HG02852 (cell line): ENCODE measurements around the gene TMEM254.
"Not testable (repeated sequence)": the region's sequence is repeated elsewhere in the genome, so short reads cannot be mapped to it uniquely, and the experiment has no call there.

Experiments used
- ATAC-seq: cut with Tn5 transposase; IDR thresholded peaks from one replicate; pipeline ENCODE4 v1.9.1; 2021; ENCODE audit warnings: mild to moderate bottlenecking, moderate library complexity; ENCODE audit not compliant: unreplicated experiment

Gene TMEM254

DNA sequence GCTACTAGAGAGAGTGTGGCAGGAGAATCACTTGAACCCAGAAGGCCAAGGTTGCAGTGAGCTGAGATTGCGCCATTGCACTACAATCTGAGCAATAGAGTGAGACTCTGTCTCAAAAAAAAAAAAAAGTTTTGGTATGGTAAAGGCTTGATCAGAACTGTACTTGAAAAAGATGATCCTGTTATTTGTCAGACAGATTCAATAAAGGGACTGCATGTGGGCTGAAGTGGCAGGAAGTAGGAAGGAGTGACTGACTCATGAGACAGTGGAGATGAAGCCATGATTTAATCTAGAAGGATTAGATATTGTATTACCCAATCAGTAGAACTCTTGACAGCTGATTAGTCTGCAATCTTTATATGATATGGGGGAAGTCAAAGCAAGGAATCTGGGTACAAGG, 2.7 kb upstream of the TMEM254 start:
- no peak for ATAC-seq

DNA sequence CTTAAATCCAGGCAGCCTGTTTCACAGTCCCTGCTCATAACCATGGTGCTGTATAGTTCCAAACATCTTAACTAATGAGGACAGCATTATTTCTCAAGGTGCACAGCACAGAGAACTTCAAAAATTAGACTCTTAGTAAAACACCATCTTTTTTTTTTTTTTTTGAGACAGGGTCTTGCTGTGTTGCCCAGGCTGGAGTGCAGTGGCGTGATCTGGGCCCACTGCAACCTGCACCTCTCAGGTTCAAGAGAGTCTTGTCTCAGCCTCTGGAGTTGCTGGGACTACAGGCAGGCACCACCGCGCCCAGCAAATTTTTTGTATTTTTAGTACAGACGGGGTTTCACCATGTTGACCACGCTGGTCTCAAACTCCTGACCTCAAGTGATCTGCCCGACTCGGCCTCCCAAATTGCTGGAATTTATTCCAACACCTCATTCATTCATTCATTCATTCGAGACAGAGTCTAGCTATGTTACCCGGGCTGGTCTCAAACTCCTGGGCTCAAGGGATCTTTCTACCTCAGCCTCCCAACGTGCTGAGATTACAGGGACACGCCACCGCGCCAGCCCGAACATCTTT, 507 bp upstream of the TMEM254 start:
- no peak for ATAC-seq

DNA sequence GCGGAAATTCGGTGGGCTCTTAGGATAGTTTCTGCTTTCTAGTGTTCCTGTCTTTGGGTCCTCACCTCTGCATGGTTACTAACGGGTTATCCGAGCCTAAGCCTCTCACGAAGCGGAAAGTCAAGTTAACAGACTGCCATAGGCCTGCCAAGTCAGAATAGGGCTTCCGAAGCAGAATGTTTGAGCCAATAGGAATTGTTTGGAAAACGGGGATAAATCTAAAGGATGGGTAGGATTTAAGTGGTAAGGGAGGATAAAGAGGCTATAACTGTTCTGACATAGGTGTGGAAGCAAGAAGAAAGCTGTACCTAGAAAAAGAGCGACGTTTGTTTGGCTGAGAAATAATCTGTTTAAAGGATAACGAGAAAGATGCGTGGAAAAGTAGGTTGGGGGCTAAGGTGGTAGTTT, 851 bp downstream of the TMEM254 start:
- no peak for ATAC-seq

DNA sequence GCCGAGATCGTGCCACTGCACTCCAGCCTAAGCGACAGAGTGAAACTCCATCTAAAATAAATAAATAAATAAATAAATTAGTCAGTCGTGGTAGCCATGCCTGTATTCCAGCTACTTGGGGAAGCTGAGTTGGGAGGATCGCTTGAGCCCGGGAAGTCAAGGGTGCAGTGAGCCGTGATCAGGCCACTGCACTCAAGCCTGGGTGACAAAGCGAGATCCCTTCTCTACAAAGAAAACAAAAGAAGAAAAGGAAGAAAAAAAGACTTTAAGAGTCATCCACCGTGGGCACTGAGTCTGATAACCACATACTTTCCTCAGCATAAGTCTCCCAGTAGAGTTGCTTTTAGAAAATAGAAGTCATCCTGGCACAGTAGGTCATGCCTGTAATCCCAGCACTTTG, 2.6 kb downstream of the TMEM254 start:
- no peak for ATAC-seq

DNA sequence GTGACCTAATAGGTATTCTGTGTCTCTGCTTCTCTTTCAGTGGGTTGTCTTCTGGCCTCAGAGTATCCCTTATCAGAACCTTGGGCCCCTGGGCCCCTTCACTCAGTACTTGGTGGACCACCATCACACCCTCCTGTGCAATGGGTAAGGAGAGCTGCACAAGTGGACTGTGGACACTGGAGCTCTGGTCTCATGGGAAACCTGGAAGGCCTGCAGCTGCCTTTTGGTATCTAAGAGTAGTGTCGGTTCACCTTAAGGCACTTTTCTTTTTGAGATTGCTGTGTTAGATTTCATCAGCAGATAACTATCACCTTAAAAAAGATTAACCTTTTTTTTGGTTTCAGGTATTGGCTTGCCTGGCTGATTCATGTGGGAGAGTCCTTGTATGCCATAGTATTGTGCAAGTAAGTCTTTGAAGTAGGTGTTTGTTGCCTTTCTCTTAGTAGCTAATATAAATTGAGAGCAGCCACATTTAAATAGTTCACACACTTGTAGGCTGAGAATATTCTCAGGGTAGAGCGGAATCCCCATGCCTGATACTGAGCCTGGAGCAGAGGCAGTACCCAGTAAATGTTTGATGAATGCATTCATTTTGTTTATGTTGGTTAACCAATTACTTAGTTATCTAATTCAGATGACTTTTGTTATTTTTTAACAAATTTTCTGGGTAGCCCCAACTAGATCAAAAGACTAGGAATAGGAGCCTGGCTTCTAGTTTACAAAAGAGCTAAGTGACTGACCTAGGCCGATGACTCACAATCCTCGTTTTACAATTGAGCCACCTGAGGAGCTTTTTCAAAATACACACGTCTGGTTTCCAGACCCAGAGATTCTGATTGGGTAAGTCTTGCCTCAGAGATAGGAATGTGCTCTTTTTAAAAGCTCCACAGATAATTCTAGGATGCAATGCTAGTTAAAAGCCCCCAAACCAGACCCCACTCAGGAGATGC, 3.6 kb downstream of the TMEM254 start:
- ATAC-seq: no peak

DNA sequence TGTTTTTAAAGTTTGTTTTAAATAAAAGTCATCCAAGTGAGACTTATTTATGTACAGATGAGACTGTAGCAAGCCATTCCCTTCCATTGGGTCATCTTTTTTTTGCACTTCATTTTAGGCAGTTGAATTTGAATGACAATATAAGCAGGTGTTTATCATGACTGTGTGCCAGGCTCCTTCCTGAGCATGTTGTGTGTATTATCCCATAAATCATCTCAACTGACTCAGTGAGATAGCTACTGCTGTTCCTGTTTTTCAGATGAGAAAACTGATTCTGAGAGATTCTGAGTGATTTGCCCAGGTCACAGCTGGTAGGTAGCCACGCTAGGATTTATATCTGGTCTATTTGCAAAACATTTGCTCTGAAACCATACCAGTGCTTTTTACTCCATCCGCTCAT, 11.7 kb downstream of the TMEM254 start:
- no peak for ATAC-seq

DNA sequence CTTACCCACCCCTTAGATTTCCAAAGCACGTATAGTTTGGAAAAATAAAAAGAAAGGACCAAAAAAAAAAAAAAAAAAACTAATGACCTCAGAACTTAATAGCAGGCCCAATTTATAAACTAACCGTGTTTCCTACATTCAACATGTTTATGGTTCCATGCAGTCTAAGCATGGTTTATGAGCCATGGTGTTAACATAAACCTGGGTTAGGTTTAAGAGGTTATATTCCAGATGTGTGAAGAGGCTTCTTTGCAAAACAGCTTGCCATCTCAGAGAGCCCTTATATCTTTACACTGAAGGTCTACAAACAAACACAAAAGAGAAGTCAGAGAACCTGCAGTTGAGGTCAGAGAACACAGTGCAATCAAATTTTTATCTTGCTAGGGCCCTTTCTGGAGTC, 15.8 kb downstream of the TMEM254 start:
- no peak for ATAC-seq

DNA sequence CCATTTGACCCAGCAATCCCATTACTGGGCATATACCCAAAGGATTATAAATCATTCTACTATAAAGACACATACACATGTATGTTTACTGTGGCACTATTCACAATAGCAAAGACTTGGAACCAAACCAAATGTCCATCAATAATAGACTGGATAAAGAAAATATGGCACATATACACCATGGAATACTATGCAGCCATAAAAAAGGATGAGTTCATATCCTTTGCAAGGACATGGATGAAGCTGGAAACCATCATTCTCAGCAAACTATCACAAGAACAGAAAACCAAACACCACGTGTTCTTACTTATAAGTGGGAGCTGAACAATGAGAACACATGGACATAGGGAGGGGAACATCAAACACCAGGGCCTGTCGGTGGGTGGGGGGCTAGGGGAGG, 19.8 kb downstream of the TMEM254 start:
- not testable (repeated sequence) for ATAC-seq

DNA sequence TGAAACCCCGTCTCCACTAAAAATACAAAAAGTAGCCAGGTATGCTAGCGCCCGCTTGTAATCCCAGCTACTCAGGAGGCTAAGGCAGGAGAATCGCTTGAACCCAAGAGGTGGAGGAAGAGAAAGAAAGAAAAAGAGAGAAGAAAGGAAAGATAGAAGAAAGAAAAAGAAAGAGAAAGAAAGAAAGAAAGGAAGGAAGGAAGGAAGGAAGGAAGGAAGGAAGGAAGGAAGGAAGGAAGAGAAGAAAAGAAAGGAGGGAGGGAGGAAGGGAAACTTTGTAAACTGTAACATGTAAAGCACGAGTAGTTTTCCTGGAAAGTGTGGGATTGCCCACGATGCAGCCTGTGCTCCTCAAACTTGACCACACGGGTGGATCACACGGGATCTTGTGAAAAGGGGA, 20.8 kb downstream of the TMEM254 start:
- ATAC-seq: not testable (repeated sequence)

DNA sequence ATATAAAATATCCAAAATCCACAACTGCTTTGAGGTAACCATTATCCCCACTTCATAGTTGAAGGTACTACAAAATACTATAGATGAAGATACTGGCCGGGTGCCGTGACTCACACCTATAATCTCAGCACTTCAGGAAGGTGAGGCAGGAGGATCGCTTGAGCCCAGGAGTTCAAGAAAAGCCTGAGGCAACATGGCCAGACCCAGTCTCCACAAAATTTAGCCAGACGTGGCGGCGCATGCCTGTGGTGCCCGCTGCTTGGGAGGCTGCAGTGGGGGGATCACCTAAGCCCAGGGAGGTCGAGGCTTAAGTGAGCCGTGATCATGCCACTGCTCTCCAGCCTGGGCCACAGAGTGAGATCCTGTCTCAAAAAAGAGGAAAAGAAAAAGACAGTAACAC, 21.7 kb downstream of the TMEM254 start:
- no peak for ATAC-seq

DNA sequence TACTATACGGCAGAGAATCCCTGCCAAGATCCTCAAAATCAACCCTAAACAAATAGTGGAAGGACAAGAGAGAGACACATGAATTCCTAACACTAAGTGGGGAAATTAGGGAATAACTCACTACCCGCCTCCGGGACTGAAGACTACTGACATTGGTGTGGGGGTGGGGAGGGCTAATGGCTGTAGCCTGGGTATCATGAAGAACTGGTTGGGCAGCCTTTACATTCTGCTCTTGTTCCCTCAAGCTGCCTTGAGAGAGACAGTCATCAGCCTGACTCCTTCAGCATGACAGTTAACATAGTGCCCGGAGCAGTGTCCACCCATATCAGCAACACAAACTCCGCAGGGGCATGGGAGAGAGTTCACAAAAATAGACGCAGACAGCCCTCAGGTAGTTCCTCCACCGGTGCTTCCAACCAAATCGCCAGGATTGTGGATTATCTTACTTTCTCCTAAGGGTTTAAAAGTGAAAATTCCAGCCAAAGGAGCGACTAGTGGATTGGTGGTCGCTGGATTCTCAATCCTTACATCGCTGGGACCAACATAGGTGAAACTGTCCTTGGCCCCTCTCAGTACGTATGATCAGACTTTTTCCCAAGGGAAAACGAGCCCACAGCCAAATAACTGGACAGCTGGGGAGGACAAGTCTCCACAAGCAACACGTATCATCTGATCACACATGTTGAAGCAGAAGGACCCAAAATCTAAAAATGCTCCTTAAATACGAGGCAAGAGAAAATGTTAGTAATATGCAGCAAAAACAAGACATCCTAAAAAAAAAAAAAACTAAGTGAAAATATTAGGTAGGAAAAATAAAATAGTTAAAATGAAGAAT, 22.6 kb downstream of the TMEM254 start:
- ATAC-seq: no peak

DNA sequence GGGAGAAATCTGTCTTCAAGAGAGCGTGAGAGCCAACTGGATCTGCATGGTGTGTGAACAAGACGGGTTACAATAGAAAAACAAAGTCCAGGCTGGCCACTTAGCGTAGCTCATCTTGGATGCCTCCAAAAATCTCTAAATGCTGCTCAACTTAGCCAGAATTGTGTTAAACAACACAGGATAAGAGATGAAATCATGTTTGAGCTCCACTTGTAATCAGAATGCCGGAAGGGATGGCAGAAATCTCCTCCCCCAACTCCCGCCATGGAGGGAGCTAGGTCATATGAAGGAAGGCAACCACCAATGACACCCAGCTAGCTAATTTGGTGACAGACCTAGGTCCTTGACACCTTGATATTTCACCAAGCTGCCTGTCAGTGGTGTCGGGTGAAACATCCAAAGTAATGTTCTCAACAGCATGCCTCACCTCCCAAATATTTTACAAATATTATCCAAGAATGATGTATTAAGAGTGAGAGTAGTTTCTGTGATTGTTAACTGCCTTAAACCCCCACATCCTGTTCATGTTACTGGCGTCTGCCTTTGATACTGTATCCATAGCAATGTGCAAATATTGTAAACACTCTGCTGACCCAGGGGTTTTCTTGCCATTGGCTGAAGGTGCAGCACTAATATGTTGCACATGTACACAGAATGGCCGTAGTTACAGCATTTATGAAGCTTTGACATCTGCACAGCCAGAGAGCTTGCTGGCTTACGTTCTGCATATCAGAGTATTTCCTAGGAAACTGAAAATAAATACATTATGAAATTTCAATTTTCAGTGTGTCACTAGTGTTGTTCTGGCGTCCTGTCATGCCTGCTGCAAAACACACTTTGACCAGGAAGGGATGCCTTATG, 25.8 kb downstream of the TMEM254 start:
- peak; percentile 69 for ATAC-seq

DNA sequence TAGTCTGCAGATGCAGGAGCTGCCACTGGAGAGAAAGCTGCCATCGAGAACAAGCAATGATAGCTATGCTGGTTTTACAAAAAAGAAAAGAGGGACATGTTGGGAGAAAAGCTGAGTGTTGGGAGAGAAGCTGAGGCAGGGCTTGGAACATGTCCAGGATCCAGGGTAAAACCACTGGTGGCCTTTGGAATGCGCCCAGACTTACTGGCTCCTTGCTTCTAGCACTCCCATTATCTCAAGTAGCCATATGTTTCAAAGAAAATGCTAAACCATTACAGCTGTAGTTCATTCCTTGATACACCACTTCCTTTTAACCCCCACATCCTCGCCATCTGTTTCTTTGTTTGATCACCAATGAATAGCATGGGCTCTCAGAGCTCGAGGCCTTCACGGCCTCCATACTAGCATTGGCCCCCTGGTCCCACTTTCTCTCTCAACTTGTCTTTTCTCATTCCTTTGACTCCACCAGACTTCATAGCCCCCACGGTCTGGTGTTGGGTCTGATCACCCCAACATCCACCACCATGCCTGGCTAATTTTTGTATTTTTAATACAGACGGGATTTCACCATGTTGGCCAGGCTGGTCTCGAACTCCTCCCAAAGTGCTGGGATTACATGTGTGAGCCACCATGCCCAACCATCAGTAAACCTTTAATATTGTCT, 30.2 kb downstream of the TMEM254 start:
- no peak for ATAC-seq

DNA sequence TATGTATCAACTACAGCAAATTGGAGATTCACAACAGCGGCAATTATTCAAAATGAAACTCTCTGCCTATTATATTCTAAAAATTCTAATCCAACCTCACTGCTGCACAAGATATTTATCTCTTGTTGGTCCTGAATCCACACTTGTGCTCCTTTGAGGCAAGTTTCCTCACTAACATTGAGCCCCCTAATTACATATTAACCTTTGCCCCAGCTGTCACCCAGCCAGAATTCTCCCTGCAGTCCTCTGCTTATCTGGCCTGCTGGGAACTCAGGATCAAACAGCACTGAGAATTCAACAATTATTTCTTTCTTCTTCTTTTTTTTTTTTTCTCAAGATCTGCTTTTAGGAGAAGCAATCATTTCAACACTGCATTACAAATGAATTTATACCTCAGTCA, 32.5 kb downstream of the TMEM254 start:
- no peak for ATAC-seq

DNA sequence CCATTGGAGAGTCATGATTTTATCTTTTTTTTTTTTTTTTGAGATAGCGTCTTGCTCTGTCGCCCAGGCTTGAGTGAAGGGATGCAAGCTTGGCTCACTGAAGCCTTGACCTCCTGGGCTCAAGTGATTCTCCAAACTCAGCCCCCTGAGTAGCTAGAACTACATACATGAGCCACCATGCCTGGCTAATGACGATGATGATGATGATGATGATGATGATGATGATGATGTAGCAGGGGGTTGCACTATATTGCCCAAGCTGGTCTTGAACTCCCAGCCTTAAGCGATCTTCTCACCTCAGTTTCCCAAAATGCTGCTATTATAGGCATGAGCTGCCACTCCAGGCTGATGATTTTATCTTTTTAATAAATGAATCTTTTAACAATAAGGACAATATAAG, 40.2 kb downstream of the TMEM254 start:
- no peak for ATAC-seq

DNA sequence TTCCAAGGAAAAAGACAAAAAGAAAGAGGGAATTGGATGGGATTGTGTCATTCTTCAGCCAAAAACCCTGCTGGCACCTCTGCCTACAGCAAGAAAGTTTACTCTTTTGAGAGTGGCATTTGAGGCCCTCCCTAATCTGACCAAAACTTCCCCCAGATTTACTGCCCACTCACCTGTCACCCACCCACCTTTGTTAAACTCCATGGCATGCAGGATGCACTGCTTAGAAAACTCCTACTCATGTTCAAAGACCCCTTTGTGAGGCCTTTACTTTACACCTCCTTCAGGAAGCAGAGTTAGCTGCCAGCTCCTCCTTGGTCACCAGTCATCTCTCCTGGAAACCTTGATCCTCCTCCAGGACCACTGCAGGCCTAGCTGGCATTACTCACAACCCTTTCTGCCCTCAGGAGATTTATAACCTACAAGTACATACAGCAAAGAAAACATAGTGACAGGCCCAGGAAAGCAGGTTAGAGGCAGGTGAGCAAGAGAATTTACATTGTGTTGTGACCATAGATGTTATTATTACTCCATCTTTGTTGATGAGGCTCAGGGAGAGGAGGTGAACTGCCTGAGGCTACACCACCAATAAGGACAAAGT, 43.7 kb downstream of the TMEM254 start:
- no peak for ATAC-seq

DNA sequence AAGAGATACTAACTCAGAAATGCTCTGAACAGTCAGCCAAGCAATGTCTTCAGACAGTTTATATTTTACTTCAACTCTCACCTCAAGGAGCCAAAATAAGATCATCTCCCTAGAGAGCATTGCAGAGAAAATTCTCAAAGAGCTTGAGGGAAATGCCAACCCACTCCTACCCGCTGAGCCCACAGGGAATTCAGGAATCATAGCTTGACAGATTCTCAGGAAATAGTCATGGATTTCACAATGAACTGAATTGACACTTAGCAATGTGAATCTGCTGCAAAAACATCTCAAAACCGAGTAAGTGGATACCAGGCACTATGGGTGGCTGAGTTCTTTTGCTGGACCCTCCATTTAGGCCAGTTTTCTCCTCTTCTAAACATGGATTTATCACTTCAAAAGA, 44.3 kb downstream of the TMEM254 start:
- no peak for ATAC-seq

DNA sequence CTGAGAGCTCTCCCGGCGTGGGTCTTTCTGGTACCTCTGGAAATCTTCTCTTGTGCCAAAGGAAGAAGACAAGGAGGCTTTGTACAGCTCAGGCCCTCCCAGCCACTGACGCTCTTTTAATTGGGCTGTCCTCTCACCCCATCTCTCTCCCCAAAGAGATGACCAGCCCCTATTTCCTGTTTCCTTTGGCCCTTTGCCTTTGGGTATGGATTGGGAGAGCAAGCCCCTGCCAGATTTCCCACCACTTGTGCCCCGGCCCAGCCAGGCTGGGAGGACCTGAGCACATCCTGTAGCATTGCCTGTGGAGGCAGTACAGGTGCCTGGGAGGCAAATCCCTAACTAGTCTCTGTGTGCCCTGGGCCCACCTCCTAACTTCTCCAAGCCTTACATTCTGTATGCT, 48.4 kb downstream of the TMEM254 start:
- no peak for ATAC-seq

DNA sequence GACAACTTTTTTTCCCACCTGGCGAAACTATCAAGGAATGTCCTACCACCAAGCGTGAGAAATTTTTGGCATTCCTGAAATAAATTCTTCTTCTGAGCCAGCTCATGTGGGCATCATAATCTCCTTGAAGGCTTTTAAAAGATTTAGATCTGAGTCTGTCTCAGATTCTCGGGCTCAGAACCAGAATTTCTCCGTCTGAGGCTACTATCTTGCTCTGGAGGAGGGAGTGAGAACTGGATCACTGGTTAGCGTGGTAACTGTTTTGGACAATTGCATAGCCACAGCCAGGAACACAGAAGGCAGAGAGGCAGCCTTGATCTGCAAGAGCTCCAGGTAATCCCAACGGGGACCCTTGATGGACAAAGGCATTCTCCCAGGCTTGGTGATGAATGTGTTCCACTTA, 53.0 kb downstream of the TMEM254 start:
- ATAC-seq: no peak
